ENCODE data around the gene ANKRD11. TPM values are rescaled to one million over a fixed set of nuclear protein-coding genes. Genes with fewer than 3 reads are reported as not detected.
"Not testable (repeated sequence)": the region's sequence is repeated elsewhere in the genome, so short reads cannot be mapped to it uniquely, and the experiment has no call there.

The ANKRD11 gene
- total RNA-seq, 1 experiment from 2014 or later, result 54.4 TPM

GRCh38 chr16:89476811-89477261, 13.5 kb downstream of the ANKRD11 start:
- H3K4me3 ChIP-seq (ENCODE audit: insufficient read depth, low read depth, low read length), result no peak overlapping the region
- DNase-seq, result no peak
- no peaks in the 10 kb centered on the region; the same call in 1 of the 2 replicates for H3K36me3 ChIP-seq (replicated peaks; ENCODE audit: control insufficient read depth, insufficient read depth, low read length)
- no peaks in the 10 kb centered on the region for H3K27me3 ChIP-seq (ENCODE audit: control insufficient read depth, insufficient read depth, low read length)

GRCh38 chr16:89476379-89476778, 14.0 kb downstream of the ANKRD11 start:
- H3K27me3 ChIP-seq (ENCODE audit: control insufficient read depth, insufficient read depth, low read length), result no peaks in the 10 kb centered on the region
- H3K36me3 ChIP-seq (replicated peaks; ENCODE audit: control insufficient read depth, insufficient read depth, low read length), result no peaks in the 10 kb centered on the region; the same call in 1 of the 2 replicates
- H3K4me3 ChIP-seq (ENCODE audit: insufficient read depth, low read depth, low read length), result no peak overlapping the region
- peak; percentile 54 for DNase-seq

DNA sequence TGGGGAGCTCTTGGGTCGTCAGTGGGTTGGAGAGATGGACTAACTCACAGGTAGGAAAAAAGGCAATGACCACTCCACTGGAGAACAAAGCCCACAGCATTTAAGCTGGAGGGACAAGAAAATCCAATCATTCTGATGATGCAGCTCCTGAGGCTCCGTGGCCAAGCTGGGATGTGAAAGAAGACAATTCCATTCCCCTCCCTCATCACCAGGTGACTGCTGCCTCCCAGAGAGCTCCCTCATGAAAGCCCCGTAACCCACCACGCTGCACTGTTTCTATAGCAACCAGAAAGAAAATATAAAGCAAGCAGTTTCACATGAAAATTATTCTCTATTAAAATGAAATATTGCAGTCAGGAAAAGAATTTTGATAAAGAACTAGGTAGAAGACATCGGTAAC, 15.2 kb downstream of the ANKRD11 start:
- Histone ChIP-seq H3K36me3 (replicated peaks; ENCODE audit: control insufficient read depth, insufficient read depth, low read length) (no peaks in the 10 kb centered on the region), H3K4me3 (ENCODE audit: insufficient read depth, low read depth, low read length) (no peak overlapping the region), H3K27me3 (ENCODE audit: control insufficient read depth, insufficient read depth, low read length) (no peaks in the 10 kb centered on the region)
- peak; percentile 61 for DNase-seq

DNA sequence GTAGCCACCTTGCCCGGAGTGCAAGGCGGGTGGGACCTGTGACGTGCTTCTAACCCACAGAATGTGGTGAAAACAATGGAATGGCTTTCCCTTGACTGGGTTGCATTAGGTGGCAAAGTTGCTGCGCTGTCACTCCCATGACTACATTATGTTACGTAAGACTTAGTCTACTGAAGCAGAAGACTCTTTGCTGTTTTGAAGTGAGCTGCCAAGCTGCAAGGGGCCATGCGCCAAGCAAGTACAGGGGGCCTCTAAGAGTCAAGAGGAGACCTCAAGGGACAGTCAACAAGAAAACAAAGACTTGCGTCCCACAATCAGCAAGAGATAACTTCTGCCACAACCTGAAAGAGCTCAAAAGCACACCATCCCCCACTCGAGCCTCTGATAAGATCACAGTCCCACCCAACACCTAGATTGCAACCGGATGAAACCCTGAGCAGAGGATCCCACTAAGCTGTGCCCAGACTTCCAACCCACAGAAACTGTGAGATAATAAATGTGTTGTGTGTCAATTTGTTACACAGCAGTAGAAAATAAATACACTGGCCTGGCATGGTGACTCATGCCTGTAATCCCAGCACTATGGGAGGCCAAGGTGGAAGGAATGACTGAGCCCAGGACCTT, 16.5 kb downstream of the ANKRD11 start:
- no peaks in the 10 kb centered on the region for H3K36me3 ChIP-seq (replicated peaks; ENCODE audit: control insufficient read depth, insufficient read depth, low read length)
- H3K4me3 ChIP-seq (ENCODE audit: insufficient read depth, low read depth, low read length), result no peak overlapping the region
- DNase-seq, result no peak
- no peaks in the 10 kb centered on the region for H3K27me3 ChIP-seq (ENCODE audit: control insufficient read depth, insufficient read depth, low read length)

- Histone ChIP-seq H3K27me3 (ENCODE audit: control insufficient read depth, insufficient read depth, low read length) (no peaks in the 10 kb centered on the region), H3K36me3 (replicated peaks; ENCODE audit: control insufficient read depth, insufficient read depth, low read length) (no peaks in the 10 kb centered on the region), H3K4me3 (ENCODE audit: insufficient read depth, low read depth, low read length) (no peak overlapping the region)
- DNase-seq, result no peak
Observed at GRCh38 chr16:89473136-89473712, 17.1 kb downstream of the ANKRD11 start.

- DNase-seq, result no peak
- Histone ChIP-seq H3K36me3 (replicated peaks; ENCODE audit: control insufficient read depth, insufficient read depth, low read length) (no peaks in the 10 kb centered on the region), H3K27me3 (ENCODE audit: control insufficient read depth, insufficient read depth, low read length) (no peaks in the 10 kb centered on the region), H3K4me3 (ENCODE audit: insufficient read depth, low read depth, low read length) (no peak overlapping the region)
Observed at GRCh38 chr16:89472711-89473075, 17.7 kb downstream of the ANKRD11 start.

DNA sequence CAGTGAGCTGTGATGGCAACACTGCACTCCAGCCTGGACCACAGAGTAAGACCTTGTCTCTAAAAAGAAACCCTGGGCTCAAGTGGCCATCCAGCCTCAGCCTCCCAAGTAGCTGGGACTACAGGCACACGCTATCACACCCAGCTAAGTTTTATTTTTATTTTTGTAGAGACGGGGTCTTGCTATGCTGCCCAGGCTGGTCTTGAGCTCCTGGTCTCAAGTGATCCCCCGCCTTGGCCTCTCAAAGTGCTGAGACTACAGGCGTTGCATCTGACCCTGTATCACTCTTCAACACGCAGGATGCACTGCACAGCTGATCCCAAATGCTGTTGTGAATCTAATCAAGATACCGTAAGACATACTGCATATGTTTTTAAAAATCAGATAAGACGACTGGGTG, 23.0 kb downstream of the ANKRD11 start:
- H3K4me3 ChIP-seq (ENCODE audit: insufficient read depth, low read depth, low read length), result no peak overlapping the region
- H3K36me3 ChIP-seq (replicated peaks; ENCODE audit: control insufficient read depth, insufficient read depth, low read length), result no peaks in the 10 kb centered on the region
- no peak for DNase-seq
- H3K27me3 ChIP-seq (ENCODE audit: control insufficient read depth, insufficient read depth, low read length), result no peaks in the 10 kb centered on the region

DNA sequence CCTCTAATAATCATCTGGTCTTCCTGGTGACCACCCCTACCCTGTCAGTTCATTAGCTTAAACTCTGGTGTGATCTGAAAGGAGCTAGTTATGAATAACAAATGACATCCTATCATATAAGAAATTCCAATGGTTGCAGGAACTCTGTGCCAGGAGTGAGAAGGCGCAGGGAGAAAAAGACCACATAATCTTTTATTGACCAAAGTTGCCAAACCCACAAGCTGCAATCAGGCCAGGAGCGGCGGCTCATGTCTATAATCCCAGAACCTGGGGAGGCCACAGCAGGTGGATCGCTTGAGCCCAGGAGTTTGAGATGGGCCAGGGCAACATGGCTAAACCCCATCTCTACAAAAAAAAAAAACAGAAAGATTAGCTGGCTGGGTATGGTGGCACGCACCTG, 23.4 kb downstream of the ANKRD11 start:
- Histone ChIP-seq H3K4me3 (ENCODE audit: insufficient read depth, low read depth, low read length) (no peak overlapping the region), H3K27me3 (ENCODE audit: control insufficient read depth, insufficient read depth, low read length) (no peaks in the 10 kb centered on the region), H3K36me3 (replicated peaks; ENCODE audit: control insufficient read depth, insufficient read depth, low read length) (no peaks in the 10 kb centered on the region)
- no peak for DNase-seq

GRCh38 chr16:89463312-89463711, 27.0 kb downstream of the ANKRD11 start:
- not testable (repeated sequence) for H3K4me3 ChIP-seq (ENCODE audit: insufficient read depth, low read depth, low read length); H3K27me3 ChIP-seq (ENCODE audit: control insufficient read depth, insufficient read depth, low read length); H3K36me3 ChIP-seq (replicated peaks; ENCODE audit: control insufficient read depth, insufficient read depth, low read length); DNase-seq

GRCh38 chr16:89462639-89463038, 27.7 kb downstream of the ANKRD11 start:
- H3K4me3 ChIP-seq (ENCODE audit: insufficient read depth, low read depth, low read length); DNase-seq; H3K27me3 ChIP-seq (ENCODE audit: control insufficient read depth, insufficient read depth, low read length); H3K36me3 ChIP-seq (replicated peaks; ENCODE audit: control insufficient read depth, insufficient read depth, low read length): not testable (repeated sequence)

- not testable (repeated sequence) for H3K36me3 ChIP-seq (replicated peaks; ENCODE audit: control insufficient read depth, insufficient read depth, low read length); H3K4me3 ChIP-seq (ENCODE audit: insufficient read depth, low read depth, low read length); DNase-seq; H3K27me3 ChIP-seq (ENCODE audit: control insufficient read depth, insufficient read depth, low read length)
Observed at GRCh38 chr16:89461890-89462289, 28.5 kb downstream of the ANKRD11 start.

GRCh38 chr16:89460556-89460955, 29.8 kb downstream of the ANKRD11 start:
- H3K27me3 ChIP-seq (ENCODE audit: control insufficient read depth, insufficient read depth, low read length), result no peaks in the 10 kb centered on the region
- H3K4me3 ChIP-seq (ENCODE audit: insufficient read depth, low read depth, low read length), result no peak overlapping the region
- H3K36me3 ChIP-seq (replicated peaks; ENCODE audit: control insufficient read depth, insufficient read depth, low read length), result no peaks in the 10 kb centered on the region; the same call in 1 of the 2 replicates
- no peak for DNase-seq

GRCh38 chr16:89458967-89459366, 31.4 kb downstream of the ANKRD11 start:
- H3K36me3 ChIP-seq (replicated peaks; ENCODE audit: control insufficient read depth, insufficient read depth, low read length), result no peaks in the 10 kb centered on the region; the same call in 1 of the 2 replicates
- H3K4me3 ChIP-seq (ENCODE audit: insufficient read depth, low read depth, low read length), result no peak overlapping the region
- no peaks in the 10 kb centered on the region for H3K27me3 ChIP-seq (ENCODE audit: control insufficient read depth, insufficient read depth, low read length)
- DNase-seq, result no peak

DNA sequence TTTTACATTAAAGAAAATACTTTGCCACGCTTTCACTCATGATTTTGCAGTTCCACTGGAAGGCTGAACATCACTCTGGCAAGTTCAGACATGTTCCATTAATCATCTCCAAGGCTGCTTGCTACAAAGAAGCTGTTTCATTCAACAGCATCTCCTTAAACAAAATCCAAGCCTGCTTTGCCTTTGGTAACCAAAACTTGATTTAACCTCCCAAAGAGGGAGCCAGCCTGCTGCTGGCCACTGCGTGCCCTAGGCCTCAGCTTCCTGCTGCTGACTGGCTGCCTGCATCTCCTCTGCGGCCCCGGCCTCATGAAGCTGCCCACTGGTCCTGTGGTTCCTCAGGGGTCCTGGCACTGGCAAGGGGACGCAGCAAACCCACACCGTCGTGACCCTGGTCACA, 31.8 kb downstream of the ANKRD11 start:
- peak; percentile 58 for DNase-seq
- Histone ChIP-seq H3K36me3 (replicated peaks; ENCODE audit: control insufficient read depth, insufficient read depth, low read length) (no peaks in the 10 kb centered on the region; the same call in 1 of the 2 replicates), H3K4me3 (ENCODE audit: insufficient read depth, low read depth, low read length) (no peak overlapping the region), H3K27me3 (ENCODE audit: control insufficient read depth, insufficient read depth, low read length) (no peaks in the 10 kb centered on the region)

GRCh38 chr16:89456419-89456959, 33.9 kb downstream of the ANKRD11 start:
- Histone ChIP-seq H3K4me3 (ENCODE audit: insufficient read depth, low read depth, low read length) (no peak overlapping the region), H3K36me3 (replicated peaks; ENCODE audit: control insufficient read depth, insufficient read depth, low read length) (no peaks in the 10 kb centered on the region; the same call in 1 of the 2 replicates), H3K27me3 (ENCODE audit: control insufficient read depth, insufficient read depth, low read length) (no peaks in the 10 kb centered on the region)
- no peak for DNase-seq

Data from H7 (cell line).